Endothelial cell of umbilical vein (primary cell): Measurements from ENCODE around the gene CREM. TPM values are rescaled to one million over a fixed set of nuclear protein-coding genes. Genes with fewer than 3 reads are reported as not detected.

ENCODE experiments used
- BruUV-seq: library from RNA; stranded (reverse); fragments of 400-500 nt; replicated peaks from 2 replicates; lab custom pipeline; 2021; lab: Mats Ljungman, UMichigan
- CTCF ChIA-PET: fragments of 300-600, 350-600 bp; sonication (Branson Sonifier 250); formaldehyde crosslinking; loops from one replicate; lab custom pipeline; 2021; ENCODE audit warnings: antibody characterized with exemption, inconsistent platforms; lab: Charles Lee
- POLR2A ChIA-PET: fragments of 300-600, 350-600 bp; sonication (Branson Sonifier 250); formaldehyde crosslinking; loops from one replicate; lab custom pipeline; 2021; ENCODE audit warnings: antibody characterized with exemption, inconsistent platforms; lab: Charles Lee
- DNase-seq: peaks from one replicate; pipeline ENCODE4 v3.0.0-alpha.2; 2011; ENCODE audit warnings: low read depth, low spot score
- FAIRE-seq: peaks from 2 replicates; lab custom pipeline; 2011; peaks lifted over from hg19 to GRCh38; lab: Jason Lieb, UNC
- H2AFZ ChIP-seq: 2 replicates; pipeline ENCODE4 v1.6.0; 2012; ENCODE audit warnings: low read depth, low read length, control low read depth, inconsistent platforms
- H3K27ac ChIP-seq: 2 replicates; pipeline ENCODE4 v1.5.1; 2011; ENCODE audit warnings: low read depth, mild to moderate bottlenecking, control low read depth, low read length, moderate library complexity; ENCODE audit not compliant: insufficient read depth
- H3K27me3 ChIP-seq, 2 experiments: 2 replicates each; pipeline versions ENCODE4 v1.6.0 to v1.6.1; 2011; ENCODE audit warnings: low read length in 2 of 2, mixed read lengths in 1 of 2; ENCODE audit not compliant: control insufficient read depth in 2 of 2, insufficient read depth in 2 of 2
- H3K36me3 ChIP-seq, 2 experiments: 2 replicates in 1 of 2; 3 replicates in 1 of 2; pipeline ENCODE4 v1.5.1; 2011; ENCODE audit warnings: low read length in 2 of 2, mild to moderate bottlenecking in 1 of 2, moderate library complexity in 1 of 2; ENCODE audit not compliant: control insufficient read depth in 2 of 2, insufficient read depth in 2 of 2; ENCODE audit errors: extremely low read depth in 1 of 2
- H3K4me1 ChIP-seq: 3 replicates; pipeline ENCODE4 v1.5.1; 2011; ENCODE audit warnings: mild to moderate bottlenecking, low read length; ENCODE audit not compliant: control insufficient read depth, insufficient read depth; ENCODE audit errors: extremely low read depth
- H3K4me2 ChIP-seq: 2 replicates; pipeline ENCODE4 v1.6.1; 2011; ENCODE audit warnings: low read length, control low read depth, mixed read lengths; ENCODE audit not compliant: insufficient read depth
- H3K4me3 ChIP-seq, 3 experiments: fragments of 200-600 bp in 1 of 3; sonication (generic), shearing (Covaris generic) in 1 of 3; replicated peaks in 1 of 3; 2 replicates each; pipeline ENCODE4 v1.5.1; 2011 to 2016; ENCODE audit warnings: control low read depth in 3 of 3, low read length in 3 of 3, mild to moderate bottlenecking in 2 of 3, inconsistent platforms in 1 of 3, low read depth in 1 of 3, moderate library complexity in 1 of 3; ENCODE audit not compliant: insufficient read depth in 1 of 3
- H3K79me2 ChIP-seq: 2 replicates; pipeline ENCODE4 v1.6.0; 2012; ENCODE audit warnings: low read length, inconsistent platforms; ENCODE audit not compliant: control insufficient read depth, insufficient read depth
- H3K9ac ChIP-seq: replicated peaks from 2 replicates; pipeline ENCODE3; 2011; ENCODE audit warnings: low read length, control low read depth; ENCODE audit not compliant: insufficient read depth; ENCODE audit errors: extremely low read depth
- H3K9me1 ChIP-seq: replicated peaks from 3 replicates; pipeline ENCODE4 v1.6.0; 2011; ENCODE audit warnings: mild to moderate bottlenecking, low read length; ENCODE audit not compliant: control insufficient read depth, insufficient read depth; ENCODE audit errors: extremely low read depth
- H3K9me3 ChIP-seq: replicated peaks from 2 replicates; pipeline ENCODE4 v1.5.1; 2012; ENCODE audit warnings: low read length, inconsistent platforms; ENCODE audit not compliant: control insufficient read depth, insufficient read depth
- H4K20me1 ChIP-seq: replicated peaks from 2 replicates; pipeline ENCODE3; 2011; ENCODE audit warnings: mild to moderate bottlenecking, low read length; ENCODE audit not compliant: control insufficient read depth, insufficient read depth; ENCODE audit errors: extremely low read depth
- CTCF ChIP-seq, 2 donors: IDR thresholded peaks; 1 replicate in 1 of 2; 2 replicates in 1 of 2; pipeline ENCODE4 v1.5.1; 2011; ENCODE audit warnings: low read length in 2 of 2, mild to moderate bottlenecking in 2 of 2, moderate library complexity in 2 of 2, control low read depth in 1 of 2, inconsistent platforms in 1 of 2, low read depth in 1 of 2; ENCODE audit not compliant: insufficient read depth in 1 of 2; ENCODE audit errors: extremely low read depth in 1 of 2
- EZH2 ChIP-seq: IDR thresholded peaks from 2 replicates; pipeline ENCODE4 v1.6.1; 2012; ENCODE audit warnings: borderline replicate concordance, low read depth, mild to moderate bottlenecking, moderate library complexity, low read length, inconsistent platforms; ENCODE audit not compliant: severe bottlenecking
- FOS ChIP-seq: IDR thresholded peaks from 2 replicates; pipeline ENCODE4 v1.6.1; 2011; ENCODE audit warnings: mild to moderate bottlenecking, low read length, moderate library complexity, borderline replicate concordance; ENCODE audit not compliant: insufficient read depth
- GATA2 ChIP-seq: IDR thresholded peaks from 2 replicates; pipeline ENCODE4 v1.7.0; 2011; ENCODE audit warnings: low read depth, mild to moderate bottlenecking, moderate library complexity, mixed read lengths, low read length; ENCODE audit not compliant: insufficient read length, insufficient read depth
- JUN ChIP-seq: IDR thresholded peaks from 2 replicates; pipeline ENCODE4 v1.6.1; 2011; ENCODE audit warnings: borderline replicate concordance, low read depth; ENCODE audit not compliant: insufficient read length, insufficient read depth
- MAX ChIP-seq: IDR thresholded peaks from 2 replicates; pipeline ENCODE4 v1.6.1; 2011; ENCODE audit not compliant: insufficient read depth, insufficient read length
- MYC ChIP-seq: IDR thresholded peaks from one replicate; pipeline ENCODE4 v1.6.1; 2011; ENCODE audit warnings: mild to moderate bottlenecking, low read depth, low read length
- POLR2A ChIP-seq: IDR thresholded peaks from 2 replicates; pipeline ENCODE4 v1.6.1; 2012; ENCODE audit warnings: low read depth, mild to moderate bottlenecking, control low read depth, low read length
- POLR2AphosphoS5 ChIP-seq: IDR thresholded peaks from 2 replicates; pipeline ENCODE4 v1.6.1; 2012; ENCODE audit warnings: low read depth, mild to moderate bottlenecking, control low read depth, low read length, moderate library complexity; ENCODE audit not compliant: insufficient read depth
- dilution Hi-C: fragments of 300-500 bp; cut with MboI; formaldehyde crosslinking; loops from one replicate; pipeline ENCODE4 v1.15.0; 2019; ENCODE audit warnings: low sequenced_read_pairs; ENCODE audit not compliant: extremely low pct_ligation_motif_present
- intact Hi-C: fragments of 100-400 bp; cut with micrococcal nuclease; formaldehyde crosslinking; loops from one replicate; pipeline ENCODE4 v1.10.0; 2022
- polyA plus RNA-seq, 4 experiments: library from polyadenylated mRNA; depleted of rRNA in 3 of 4; stranded (reverse) in 3 of 4; unstranded in 1 of 4; fragments of >200 nt; gene quantifications; 2 replicates each; pipeline versions ENCODE4 v1.2.1 to v1.2.3, GENCODE V29; 2011 to 2012; ENCODE audit warnings: missing spikeins in 1 of 4
- total RNA-seq: library from RNA; stranded (reverse); gene quantifications from 2 replicates; pipeline ENCODE4 v1.2.3, GENCODE V29; 2021

CREM gene
- total and polyA plus RNA-seq, 2 donors (not counting 3 experiments of a cell fraction or from before 2014, with no cell fraction given) = 35.5 to 39.8 TPM

GRCh38 chr10:35206274-35206673 is 79.6 kb downstream of the CREM start:
- Histone ChIP-seq H3K79me2 (no peaks in the 10 kb centered on the region), H3K4me1 (no peaks in the 10 kb centered on the region), H3K36me3 (peaks cover 0 to 4% of the 10 kb centered on the region in 2 experiments), H4K20me1 (no peaks in the 10 kb centered on the region), H3K9me3 (no peaks in the 10 kb centered on the region), H3K4me3 (no peak overlapping the region), H3K9me1 (no peaks in the 10 kb centered on the region), H3K27ac (no peak overlapping the region), H3K27me3 (no peaks in the 10 kb centered on the region), H3K4me2 (no peak overlapping the region), H2AFZ (no peak overlapping the region), H3K9ac (no peak overlapping the region)
- ChIA-PET POLR2A (no interaction called here), CTCF (interaction anchor here (1.0 to 3.9 kb wide), 4 partner anchors 10 to 86 kb away, joined by 6 to 48 read pairs (median 8); no protein-coding TSS in a partner anchor)
- DNase-seq (no peak), FAIRE-seq (no peak)
- intact Hi-C loops (no loop called here), dilution Hi-C loops (loop anchor here (25.0 kb wide), 1 partner anchor 94 kb away; no protein-coding TSS in a partner anchor)
- BruUV-seq = no TSS peak
- TF ChIP-seq CTCF (IDR thresholded peaks at IDR 0.05; ENCODE audit: extremely low read depth in 1 of 2, insufficient read depth in 1 of 2, low read depth in 1 of 2, low read length in 2 of 2) (no peak), POLR2AphosphoS5 (no peak), JUN (no peak), MYC (no peak), FOS (no peak), EZH2 (no peak), MAX (no peak), GATA2 (no peak), POLR2A (no peak)
